Neural cell (in vitro differentiated cells): ENCODE measurements around the gene NKAIN4. TPM values are rescaled to one million over a fixed set of nuclear protein-coding genes. Genes with fewer than 3 reads are reported as not detected.

ENCODE experiments used
- H2AFZ ChIP-seq: fragments of 200-600, 300-800 bp; sonication (generic), shearing (Covaris generic); 2 replicates; pipeline ENCODE4 v1.6.0; 2014; ENCODE audit warnings: low read depth, mild to moderate bottlenecking, antibody characterized with exemption, low read length, moderate library complexity
- H3F3A ChIP-seq: fragments of 200-600 bp; shearing (Covaris generic); 2 replicates; pipeline ENCODE4 v1.6.1; 2016; ENCODE audit warnings: mild to moderate bottlenecking, moderate library complexity, mixed read lengths, antibody characterized with exemption, low read length; ENCODE audit not compliant: insufficient read depth, poor library complexity, severe bottlenecking
- H3K27ac ChIP-seq: fragments of 200-600, 300-800 bp; sonication (generic), shearing (Covaris generic); 2 replicates; pipeline ENCODE4 v1.5.1; 2014; ENCODE audit warnings: mild to moderate bottlenecking, low read length, moderate library complexity
- H3K27me3 ChIP-seq: fragments of 300-800, 200-600 bp; sonication (generic), shearing (Covaris generic); 2 replicates; pipeline ENCODE4 v1.6.0; 2014; ENCODE audit warnings: mild to moderate bottlenecking, low read depth, low read length, moderate library complexity; ENCODE audit not compliant: insufficient read depth
- H3K36me3 ChIP-seq: fragments of 300-800, 200-600 bp; sonication (generic), shearing (Covaris generic); 2 replicates; pipeline ENCODE4 v1.5.1; 2014; ENCODE audit warnings: mild to moderate bottlenecking, antibody characterized with exemption, low read length, moderate library complexity; ENCODE audit not compliant: insufficient read depth
- H3K4me2 ChIP-seq: fragments of 300-800, 200-600 bp; sonication (generic), shearing (Covaris generic); 2 replicates; pipeline ENCODE4 v1.6.0; 2014; ENCODE audit warnings: mild to moderate bottlenecking, low read length
- H3K4me3 ChIP-seq: fragments of 300-800, 200-600 bp; sonication (generic), shearing (Covaris generic); 2 replicates; pipeline ENCODE4 v1.5.1; 2014; ENCODE audit warnings: mild to moderate bottlenecking, low read length, moderate library complexity
- H3K79me2 ChIP-seq: fragments of 200-600 bp; shearing (Covaris generic); replicated peaks from 2 replicates; pipeline ENCODE4 v1.6.0; 2014; ENCODE audit warnings: mild to moderate bottlenecking, low read length, moderate library complexity; ENCODE audit not compliant: insufficient read depth
- H3K9ac ChIP-seq: fragments of 300-800, 200-600 bp; sonication (generic), shearing (Covaris generic); 2 replicates; pipeline ENCODE4 v1.6.1; 2016; ENCODE audit warnings: mild to moderate bottlenecking, low read length, mixed read lengths
- H3K9me2 ChIP-seq: fragments of 200-600 bp; shearing (Covaris generic); 2 replicates; pipeline ENCODE4 v1.6.1; 2016; ENCODE audit warnings: mild to moderate bottlenecking, low read length, mixed read lengths; ENCODE audit not compliant: insufficient read depth
- H3K9me3 ChIP-seq: fragments of 200-600, 300-800 bp; sonication (generic), shearing (Covaris generic); 2 replicates; pipeline ENCODE4 v1.6.1; 2016; ENCODE audit warnings: mild to moderate bottlenecking, mixed run types, low read length, moderate library complexity, mixed read lengths
- H4K20me1 ChIP-seq: fragments of 200-600 bp; shearing (Covaris generic); 2 replicates; pipeline ENCODE4 v1.6.1; 2016; ENCODE audit warnings: mild to moderate bottlenecking, mixed run types; ENCODE audit not compliant: insufficient read depth
- CTCF ChIP-seq: fragments of 450-650 bp; IDR thresholded peaks from 2 replicates; pipeline ENCODE4 v1.5.1; 2014; ENCODE audit warnings: antibody characterized with exemption, mild to moderate bottlenecking, moderate library complexity; ENCODE audit not compliant: poor library complexity, severe bottlenecking
- EP300 ChIP-seq: fragments of 450-650 bp; conservative IDR thresholded peaks from 2 replicates; pipeline ENCODE4 v1.6.1; 2014; ENCODE audit warnings: antibody characterized with exemption, mild to moderate bottlenecking, moderate library complexity; ENCODE audit not compliant: poor library complexity, severe bottlenecking
- EZH2 ChIP-seq: fragments of 200-600, 300-800 bp; shearing (Covaris generic), sonication (generic); IDR thresholded peaks from 2 replicates; pipeline ENCODE4 v1.6.1; 2014; ENCODE audit warnings: antibody characterized with exemption, low read length, borderline replicate concordance, mild to moderate bottlenecking; ENCODE audit not compliant: insufficient read depth, poor library complexity, severe bottlenecking
- MXI1 ChIP-seq: fragments of 450-650 bp; conservative IDR thresholded peaks from 2 replicates; pipeline ENCODE4 v1.6.1; 2014; ENCODE audit warnings: antibody characterized with exemption, mild to moderate bottlenecking; ENCODE audit not compliant: poor library complexity, severe bottlenecking
- POLR2AphosphoS5 ChIP-seq: IDR thresholded peaks from 2 replicates; pipeline ENCODE4 v1.6.1; 2012
- RAD21 ChIP-seq: fragments of 450-650 bp; conservative IDR thresholded peaks from 2 replicates; pipeline ENCODE4 v1.6.1; 2014; ENCODE audit warnings: antibody characterized with exemption, mild to moderate bottlenecking, moderate library complexity
- REST ChIP-seq: IDR thresholded peaks from 2 replicates; pipeline ENCODE4 v1.6.1; 2012; ENCODE audit warnings: borderline replicate concordance
- SMC3 ChIP-seq: fragments of 450-650 bp; conservative IDR thresholded peaks from 2 replicates; pipeline ENCODE4 v1.6.1; 2014; ENCODE audit warnings: antibody characterized with exemption, mild to moderate bottlenecking, moderate library complexity; ENCODE audit not compliant: poor library complexity
- TAF1 ChIP-seq: IDR thresholded peaks from 2 replicates; pipeline ENCODE4 v1.6.1; 2012; ENCODE audit warnings: low read depth
- polyA plus RNA-seq: library from polyadenylated mRNA; depleted of rRNA; stranded (reverse); fragments of >200 nt; gene quantifications from 2 replicates; pipeline ENCODE4 v1.2.3, GENCODE V29; 2014

NKAIN4 gene
- polyA plus RNA-seq, 1 donor from 2014 or later = 11.2 TPM

GRCh38 chr20:63289311-63290135 lies 35.3 kb upstream of the NKAIN4 start:
- Histone ChIP-seq H3K9me2 (no peaks in the 10 kb centered on the region), H3K9me3 (no peaks in the 10 kb centered on the region), H4K20me1 (no peaks in the 10 kb centered on the region), H3K9ac (no peak overlapping the region), H3K27ac (no peak overlapping the region), H2AFZ (no peak overlapping the region), H3K79me2 (no peaks in the 10 kb centered on the region), H3K36me3 (no peaks in the 10 kb centered on the region), H3K4me2 (no peak overlapping the region), H3K27me3 (no peaks in the 10 kb centered on the region), H3K4me3 (no peak overlapping the region), H3F3A (no peaks in the 10 kb centered on the region)
- TF ChIP-seq RAD21 (no peak), MXI1 (no peak), POLR2AphosphoS5 (no peak), EP300 (no peak), EZH2 (no peak), SMC3 (no peak), REST (no peak), TAF1 (no peak), CTCF (no peak)

GRCh38 chr20:63288581-63289251 lies 34.5 kb upstream of the NKAIN4 start:
- Histone ChIP-seq H2AFZ (no peak overlapping the region), H3F3A (no peaks in the 10 kb centered on the region), H3K27ac (no peak overlapping the region), H3K4me2 (no peak overlapping the region), H3K27me3 (no peaks in the 10 kb centered on the region), H3K36me3 (no peaks in the 10 kb centered on the region), H3K4me3 (no peak overlapping the region), H4K20me1 (no peaks in the 10 kb centered on the region), H3K9me2 (no peaks in the 10 kb centered on the region), H3K9me3 (no peaks in the 10 kb centered on the region), H3K9ac (no peak overlapping the region), H3K79me2 (no peaks in the 10 kb centered on the region)
- no peak for TF ChIP-seq EP300
- TF ChIP-seq POLR2AphosphoS5 = no peak
- TF ChIP-seq EZH2 = no peak
- TF ChIP-seq REST = no peak
- no peak for TF ChIP-seq MXI1
- TF ChIP-seq CTCF = no peak
- no peak for TF ChIP-seq SMC3
- TF ChIP-seq RAD21 = no peak
- TF ChIP-seq TAF1 = no peak
